ENCODE results near the gene FAM20A.
A peak's percentile ranks its signal among the peaks of the same experiment; 100 is the strongest.
"Not testable (repeated sequence)": the region's sequence is repeated elsewhere in the genome, so short reads cannot be mapped to it uniquely, and the experiment has no call there.

The FAM20A gene

DNA sequence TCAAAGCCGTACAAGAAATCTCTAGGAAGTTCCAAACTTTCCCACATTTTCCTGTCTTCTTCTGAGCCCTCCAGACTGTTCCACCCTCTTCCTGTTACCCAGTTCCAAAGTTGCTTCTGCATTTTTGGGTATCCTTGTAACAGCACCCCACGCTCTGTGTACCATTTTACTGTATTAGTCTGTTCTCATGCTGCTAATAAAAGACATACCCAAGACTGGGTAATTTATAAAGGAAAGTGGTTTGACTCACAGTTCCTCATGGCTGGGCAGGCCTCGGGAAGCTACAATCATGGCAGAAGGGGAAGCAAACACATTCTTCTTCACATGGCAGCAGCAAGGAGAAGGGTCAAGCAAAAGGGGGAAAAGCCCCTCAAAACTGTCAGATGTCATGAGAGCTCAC, 82.1 kb downstream of the FAM20A start:
- not testable (repeated sequence) for DNase-seq (ENCODE audit: low spot score)

DNA sequence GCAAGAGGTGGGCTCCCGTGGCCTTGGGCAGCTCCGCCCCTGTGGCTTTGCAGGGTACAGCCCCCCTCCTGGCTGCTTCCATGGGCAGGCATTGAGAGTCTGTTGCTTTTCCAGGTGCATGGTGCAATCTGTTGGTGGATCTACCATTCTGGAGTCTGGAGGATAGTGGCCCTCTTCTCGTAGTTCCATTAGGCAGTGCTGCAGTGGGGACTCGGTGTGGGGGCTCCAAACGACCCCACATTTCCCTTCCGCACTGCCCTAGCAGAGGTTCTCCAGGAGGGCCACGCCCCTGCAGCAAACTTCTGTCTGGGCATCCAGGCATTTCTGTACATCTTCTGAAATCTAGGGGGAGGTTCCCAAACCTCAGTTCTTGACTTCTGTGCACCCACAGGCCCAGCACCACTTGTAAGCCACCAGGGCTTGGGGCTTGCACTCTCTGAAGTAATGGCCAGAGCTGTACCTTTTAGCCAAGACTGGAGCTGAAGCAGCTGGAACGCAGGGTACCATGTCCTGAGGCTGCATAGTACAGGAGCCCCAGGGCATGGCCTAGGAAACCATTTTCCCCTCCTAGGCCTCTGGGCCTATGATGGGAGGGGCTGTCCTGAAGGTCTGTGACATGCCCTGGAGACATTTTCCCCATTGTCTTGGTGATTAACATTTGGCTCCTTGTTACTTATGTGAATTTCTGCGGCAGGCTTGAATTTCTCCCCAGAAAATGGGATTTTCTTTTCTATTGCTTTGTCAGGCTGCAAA, 82.9 kb downstream of the FAM20A start:
- DNase-seq (ENCODE audit: low spot score): no peak

DNA sequence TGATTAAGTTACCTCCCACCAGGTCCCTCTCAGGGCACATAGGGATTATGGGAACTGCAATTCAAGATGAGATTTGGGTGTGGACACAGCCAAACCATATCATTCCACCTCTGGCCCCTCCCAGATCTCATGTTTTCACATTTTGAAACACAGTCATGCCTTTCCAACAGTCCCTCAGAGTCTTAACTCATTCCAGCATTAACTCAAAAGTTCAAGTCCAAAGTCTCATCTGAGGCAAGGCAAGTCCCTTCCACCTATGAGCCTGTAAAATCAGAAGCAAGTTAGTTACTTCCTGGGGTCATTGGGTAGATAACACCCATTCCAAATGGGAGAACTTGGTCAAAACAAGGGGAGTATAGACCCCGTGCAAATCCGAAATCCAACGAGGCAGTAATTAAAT, 83.6 kb downstream of the FAM20A start:
- not testable (repeated sequence) for DNase-seq (ENCODE audit: low spot score)

- no peak for DNase-seq (ENCODE audit: low spot score)
Observed at GRCh38 chr17:68516732-68517131, 84.4 kb downstream of the FAM20A start.

GRCh38 chr17:68514831-68515635, 86.1 kb downstream of the FAM20A start:
- DNase-seq (ENCODE audit: low spot score): peak; percentile 91

- no peak for DNase-seq (ENCODE audit: low spot score)
Observed at GRCh38 chr17:68513932-68514331, 87.2 kb downstream of the FAM20A start.

DNA sequence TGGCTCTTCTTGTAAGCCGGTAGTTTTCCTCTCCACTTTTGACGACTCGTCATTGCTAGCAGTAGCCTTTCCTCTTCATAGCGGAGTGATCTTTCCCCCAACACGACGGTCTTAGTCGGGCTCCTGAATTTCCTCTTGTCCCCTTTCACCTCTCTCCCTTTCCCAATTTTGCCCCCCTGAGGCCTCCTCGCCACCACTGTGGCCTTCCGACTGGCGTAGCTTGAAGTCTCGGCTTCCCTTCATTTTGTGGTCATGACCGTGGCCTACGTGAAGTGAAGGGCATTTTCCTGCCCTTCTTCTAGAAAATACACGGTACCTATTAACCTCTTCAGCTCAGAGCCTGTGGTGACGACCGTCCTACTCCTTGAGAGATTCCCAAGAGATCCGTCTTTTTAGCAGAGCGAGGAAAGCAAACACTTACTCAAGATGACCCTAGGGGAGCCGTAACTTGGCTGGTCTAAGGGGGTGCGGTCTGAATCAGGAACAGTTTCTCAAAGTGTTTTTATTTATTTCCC, 88.2 kb downstream of the FAM20A start:
- no peak for DNase-seq (ENCODE audit: low spot score)

- DNase-seq (ENCODE audit: low spot score): peak; percentile 88
Observed at GRCh38 chr17:68512247-68512959, 88.8 kb downstream of the FAM20A start, which contains the start of gene PRKAR1A. TSS of gene PRKAR1A (plus strand) at chr17:68512430. CDS start at chr17:68515400, 2,970 bp downstream.

DNA sequence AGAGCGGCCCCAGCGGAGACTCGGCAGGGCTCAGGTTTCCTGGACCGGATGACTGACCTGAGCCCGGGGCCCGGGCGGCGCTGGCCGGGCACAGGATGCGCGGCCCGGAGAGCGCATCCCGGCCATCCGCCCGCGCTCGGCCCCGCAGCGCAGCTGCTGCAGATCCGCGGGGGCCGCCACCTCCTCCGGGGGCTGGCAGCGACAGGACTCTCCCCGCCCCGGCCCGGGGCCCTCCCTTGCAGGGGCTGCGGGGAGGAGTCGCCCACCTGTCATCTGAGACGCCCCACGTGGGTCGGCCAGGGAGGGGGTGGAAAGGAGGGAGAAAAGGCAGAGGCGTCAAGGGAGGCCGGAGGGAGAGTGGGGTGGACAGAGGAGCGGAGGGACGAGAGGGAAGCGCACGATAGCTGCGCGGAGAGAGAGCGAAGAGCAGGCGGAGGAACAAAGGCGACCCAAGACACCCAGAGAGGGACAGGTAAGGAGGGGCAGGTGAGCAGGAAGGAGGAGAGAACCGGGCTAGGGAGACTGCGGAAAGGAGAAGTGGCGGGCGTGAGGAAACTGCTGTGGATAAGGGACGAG, 89.4 kb downstream of the FAM20A start:
- peak; percentile 65 for DNase-seq (ENCODE audit: low spot score)

DNA sequence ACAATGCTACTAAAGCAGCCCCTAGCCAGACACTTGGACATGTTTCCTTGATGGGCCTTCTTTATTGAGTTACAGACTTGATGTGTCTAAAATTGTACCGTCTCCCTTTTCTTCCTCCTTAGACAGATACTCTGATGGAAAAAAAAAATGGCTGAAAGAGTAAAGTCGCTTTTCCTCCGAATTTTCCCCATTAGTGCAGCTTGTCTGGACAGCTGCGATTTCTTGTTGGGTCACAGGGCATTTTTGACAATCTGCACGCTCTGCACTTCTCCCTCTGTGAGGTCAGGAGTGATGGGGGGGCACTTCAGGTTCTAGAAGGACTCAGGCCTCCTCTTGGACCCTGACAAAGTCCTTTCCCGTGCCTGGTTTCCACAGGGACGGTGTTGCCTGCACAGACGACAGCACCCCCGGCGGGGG, 89.9 kb downstream of the FAM20A start:
- DNase-seq (ENCODE audit: low spot score): no peak

GRCh38 chr17:68509141-68510057, 91.8 kb downstream of the FAM20A start:
- peak; percentile 93 for DNase-seq (ENCODE audit: low spot score)

DNA sequence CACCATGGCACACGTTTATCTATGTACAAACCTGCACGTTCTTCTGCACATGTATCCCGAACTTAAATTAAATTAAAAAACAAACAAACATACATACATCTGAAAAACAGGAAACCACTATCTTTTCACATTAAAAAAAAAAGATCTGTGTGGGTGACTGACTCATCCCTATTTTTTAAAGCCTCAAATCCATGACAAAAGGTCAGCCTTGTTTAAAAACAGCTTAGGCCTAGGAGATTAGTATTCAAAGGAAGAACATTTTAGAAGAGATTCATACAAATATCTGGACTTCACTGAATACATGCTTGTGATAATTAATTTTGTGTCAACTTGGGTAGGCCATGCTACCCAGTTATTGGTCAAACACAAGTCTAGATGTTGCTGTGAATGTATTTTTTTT, 93.6 kb downstream of the FAM20A start:
- no peak for DNase-seq (ENCODE audit: low spot score)

GRCh38 chr17:68505951-68506350, 95.2 kb downstream of the FAM20A start:
- no peak for DNase-seq (ENCODE audit: low spot score)

DNA sequence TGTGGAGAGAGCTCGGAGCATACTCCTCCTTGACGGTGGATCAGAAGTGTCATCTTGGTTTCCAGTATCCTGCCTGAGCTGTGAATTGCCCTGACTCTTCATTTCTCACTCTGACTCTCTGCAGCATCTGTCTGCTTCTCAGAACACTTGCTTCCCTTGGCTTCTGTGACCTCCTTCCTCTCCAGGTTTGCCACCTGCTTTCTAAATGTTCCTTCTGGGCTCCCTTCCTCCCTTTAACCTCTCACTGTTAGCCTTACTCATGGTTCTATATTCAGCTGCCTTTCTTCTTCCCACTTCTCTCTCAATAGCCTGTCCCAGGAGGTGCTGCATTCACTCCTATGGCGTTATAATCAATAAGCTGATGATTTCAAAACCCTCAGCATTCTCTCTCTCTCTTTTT, 100.1 kb downstream of the FAM20A start:
- no peak for DNase-seq (ENCODE audit: low spot score)

GRCh38 chr17:68499587-68499986, 101.6 kb downstream of the FAM20A start:
- DNase-seq (ENCODE audit: low spot score): no peak

GRCh38 chr17:68498479-68499326, 102.5 kb downstream of the FAM20A start:
- no peak for DNase-seq (ENCODE audit: low spot score)

DNA sequence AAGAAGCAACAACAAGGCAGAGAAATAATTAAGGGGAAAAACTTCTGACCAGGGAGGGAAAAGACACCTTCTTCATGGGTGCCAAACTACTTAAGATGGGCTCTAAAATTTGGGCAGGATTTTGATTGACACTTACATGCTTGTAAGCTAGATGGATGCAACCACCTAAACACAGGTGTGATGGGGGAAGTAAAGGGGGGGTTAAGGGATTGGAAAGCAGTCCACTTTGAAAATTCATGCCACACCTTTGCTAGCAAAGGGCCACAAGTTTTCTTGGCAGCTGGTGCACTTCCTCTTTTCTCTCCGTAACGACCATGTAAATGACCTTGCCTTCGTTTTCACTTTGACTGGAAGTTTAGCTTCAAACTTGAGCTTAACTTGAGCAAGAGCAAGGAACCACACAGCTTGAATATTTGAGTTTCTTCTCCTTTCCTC, 103.3 kb downstream of the FAM20A start:
- no peak for DNase-seq (ENCODE audit: low spot score)

GRCh38 chr17:68495081-68495480, 106.1 kb downstream of the FAM20A start:
- no peak for DNase-seq (ENCODE audit: low spot score)

DNA sequence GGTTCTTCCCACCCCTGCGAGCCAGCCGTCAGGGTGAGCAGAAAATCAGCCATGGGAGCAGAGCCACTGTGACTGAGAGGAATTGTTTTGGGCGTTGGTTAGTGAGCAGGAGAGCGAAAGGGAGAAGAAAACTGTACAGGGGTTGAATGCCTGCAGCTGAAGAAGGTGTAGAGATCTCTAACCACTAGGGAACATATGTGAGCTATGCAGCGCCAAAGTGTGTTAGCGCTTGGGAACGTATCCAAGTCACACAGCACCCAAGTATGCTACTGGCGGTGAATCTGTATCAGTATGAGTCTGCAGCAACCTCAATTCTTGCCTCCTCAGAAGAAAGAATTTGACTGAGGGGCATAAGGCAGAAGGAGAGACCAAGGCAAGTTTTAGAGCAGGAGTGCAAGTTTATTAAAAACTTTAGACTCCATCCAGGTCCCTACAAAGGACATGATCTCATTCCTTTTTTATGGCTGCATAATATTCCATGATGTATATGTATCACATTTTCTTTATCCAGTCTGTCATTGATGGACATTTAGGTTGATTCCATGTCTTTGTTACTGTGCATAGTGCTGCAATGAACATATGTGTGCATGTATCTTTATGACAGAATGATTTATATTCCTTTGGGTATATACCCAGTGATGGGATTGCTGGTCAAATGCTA, 108.6 kb downstream of the FAM20A start:
- DNase-seq (ENCODE audit: low spot score): not testable (repeated sequence)

Data from kidney capillary endothelial cell (primary cell).